Activated naive CD8-positive, alpha-beta T cell treated with anti-CD3 and anti-CD28 coated beads, Interleukin-2, amount 50 U/mL, for 24 hours (primary cell): ENCODE measurements around the gene MSH5.
A peak's percentile ranks its signal among the peaks of the same experiment; 100 is the strongest.

Experiments
- ATAC-seq: fragments of 150-1000 bp; cut with Tn5 transposase; one replicate; pipeline ENCODE4 v1.10.0; 2021
- DNase-seq: peaks from one replicate; pipeline ENCODE4 v3.0.0; 2021
- H3K27ac Mint-ChIP-seq: one replicate; pipeline ENCODE4 v1.8.0; 2021; ENCODE audit warnings: mild to moderate bottlenecking, mixed read lengths
- H3K27me3 Mint-ChIP-seq: one replicate; pipeline ENCODE4 v1.8.0; 2021; ENCODE audit warnings: mixed read lengths
- H3K36me3 Mint-ChIP-seq: one replicate; pipeline ENCODE4 v1.8.0; 2021; ENCODE audit warnings: low read depth, mixed read lengths
- H3K4me1 Mint-ChIP-seq: one replicate; pipeline ENCODE4 v1.8.0; 2021; ENCODE audit warnings: mixed read lengths
- H3K4me3 Mint-ChIP-seq: one replicate; pipeline ENCODE4 v1.8.0; 2021; ENCODE audit warnings: mild to moderate bottlenecking, moderate library complexity, mixed read lengths
- H3K9me3 Mint-ChIP-seq: one replicate; pipeline ENCODE4 v1.8.0; 2021; ENCODE audit warnings: mixed read lengths

The MSH5 gene

DNA sequence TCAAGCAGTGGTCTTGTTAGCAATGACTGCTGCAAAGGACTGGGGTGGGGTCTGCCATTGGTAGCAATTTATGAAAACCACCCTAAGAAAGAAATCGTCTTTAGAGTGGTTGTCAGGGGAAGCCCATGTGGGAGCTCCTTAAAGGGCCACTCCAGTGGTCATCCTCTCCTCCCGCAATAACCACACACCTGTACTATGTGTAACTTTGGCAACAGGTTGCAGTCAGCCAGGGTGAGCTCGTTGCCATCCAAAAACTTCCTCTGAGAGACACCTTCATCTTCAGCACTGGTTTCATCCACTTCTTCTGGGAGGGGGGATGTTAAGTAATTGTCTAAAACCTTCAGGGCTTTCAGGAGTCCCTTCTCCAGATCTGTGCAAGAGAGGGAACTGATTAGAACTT, 7.8 kb upstream of the MSH5 start:
- DNase-seq (no peak), ATAC-seq (no peak)
- H3K27me3 Mint-ChIP-seq, result no peaks in the 10 kb centered on the region
- no peaks in the 10 kb centered on the region for H3K9me3 Mint-ChIP-seq
- peaks cover 48% of the 10 kb centered on the region for H3K36me3 Mint-ChIP-seq
- H3K4me3 Mint-ChIP-seq, result no peak overlapping the region
- H3K4me1 Mint-ChIP-seq, result peaks cover 63% of the 10 kb centered on the region
- no peak overlapping the region for H3K27ac Mint-ChIP-seq

DNA sequence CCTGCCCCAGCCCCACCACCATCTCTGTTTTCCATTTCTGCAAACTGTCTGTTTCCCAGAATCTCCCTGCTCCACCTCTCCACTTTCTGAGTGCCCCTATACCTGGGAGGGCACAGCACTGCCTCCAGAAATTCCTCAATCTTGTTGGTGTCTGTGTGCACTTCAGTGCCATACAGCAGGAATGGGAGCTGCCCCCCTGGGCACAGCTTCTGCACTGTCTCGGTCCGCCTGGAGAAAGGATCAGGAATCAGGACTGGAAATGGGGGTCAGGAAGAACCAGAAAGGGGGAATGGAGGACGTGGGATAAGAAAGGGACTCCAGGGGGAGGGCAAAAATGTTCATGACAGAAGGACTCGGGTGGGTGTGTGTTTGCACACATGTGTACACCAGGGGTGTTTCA, 6.1 kb upstream of the MSH5 start:
- H3K27ac Mint-ChIP-seq, result peak overlapping the region; percentile 83
- H3K36me3 Mint-ChIP-seq, result peaks cover 43% of the 10 kb centered on the region
- DNase-seq (no peak), ATAC-seq (no peak)
- H3K27me3 Mint-ChIP-seq, result no peaks in the 10 kb centered on the region
- no peaks in the 10 kb centered on the region for H3K9me3 Mint-ChIP-seq
- peaks cover 64% of the 10 kb centered on the region for H3K4me1 Mint-ChIP-seq
- peak overlapping the region; percentile 97 for H3K4me3 Mint-ChIP-seq

DNA sequence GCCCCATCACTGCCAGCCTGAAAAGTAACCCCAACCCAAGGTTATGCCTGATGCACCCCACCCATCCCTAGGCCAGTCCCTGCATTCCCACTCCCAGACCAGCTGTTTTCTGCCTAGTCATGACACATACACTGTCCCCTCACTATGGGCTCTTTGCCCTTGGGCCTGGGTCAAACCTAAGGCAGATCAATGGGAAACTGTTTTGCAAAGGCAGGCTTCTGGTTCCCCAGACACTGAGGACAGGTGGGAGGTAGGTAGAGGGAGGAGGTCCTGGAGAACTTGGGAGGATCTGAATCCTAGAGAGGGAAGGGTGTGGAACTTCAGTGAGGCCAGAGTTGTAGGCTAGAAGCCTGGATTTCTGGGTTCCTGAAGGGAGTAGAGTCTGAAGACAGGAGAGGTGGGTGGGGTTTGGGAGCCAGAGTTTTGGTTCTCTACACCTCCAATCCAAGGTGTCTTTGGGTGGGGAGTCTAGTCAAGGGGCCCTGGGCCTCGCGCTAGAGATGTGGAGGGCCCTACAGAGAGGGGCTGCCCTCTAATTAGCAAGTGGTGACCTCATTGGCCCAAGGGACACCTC, 5.5 kb upstream of the MSH5 start:
- peak overlapping the region; percentile 83 for H3K27ac Mint-ChIP-seq
- H3K27me3 Mint-ChIP-seq, result no peaks in the 10 kb centered on the region
- H3K4me3 Mint-ChIP-seq, result peak overlapping the region; percentile 97
- H3K36me3 Mint-ChIP-seq, result peaks cover 43% of the 10 kb centered on the region
- H3K4me1 Mint-ChIP-seq, result peaks cover 64% of the 10 kb centered on the region
- ATAC-seq (no peak), DNase-seq (no peak)
- H3K9me3 Mint-ChIP-seq, result no peaks in the 10 kb centered on the region

DNA sequence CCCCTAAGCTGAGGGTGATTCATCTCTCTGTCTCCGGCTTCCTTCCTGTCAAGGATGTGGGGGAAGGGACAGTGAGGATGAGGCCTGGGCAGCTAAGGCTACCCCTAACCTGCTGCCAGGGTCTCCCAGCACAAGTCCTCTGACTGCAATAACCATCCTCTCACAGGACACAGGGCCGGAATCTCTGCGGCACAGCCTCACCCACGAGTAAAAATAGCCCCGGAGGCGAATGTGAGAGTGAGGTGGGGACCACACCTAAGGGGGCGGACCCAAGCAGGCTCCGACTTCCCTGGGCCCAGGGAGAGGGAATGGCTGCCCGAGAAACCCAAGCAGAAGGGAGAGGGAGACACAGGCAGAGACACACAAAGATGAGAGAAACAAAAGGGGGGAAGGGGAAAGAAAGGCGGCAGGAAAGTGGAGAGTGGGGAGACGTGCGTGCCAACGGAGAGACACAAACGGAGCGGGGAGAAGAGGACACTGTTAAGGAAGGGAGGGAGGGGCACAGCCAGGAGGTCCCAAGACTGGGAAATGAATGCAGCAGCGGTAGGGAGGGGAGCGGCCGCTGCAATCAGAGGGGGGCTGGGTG, 4.9 kb upstream of the MSH5 start:
- H3K27ac Mint-ChIP-seq, result peak overlapping the region; percentile 83
- peak overlapping the region; percentile 97 for H3K4me3 Mint-ChIP-seq
- ATAC-seq (peak; percentile 48), DNase-seq (peak; percentile 65)
- H3K27me3 Mint-ChIP-seq, result peaks cover 3% of the 10 kb centered on the region
- peaks cover 46% of the 10 kb centered on the region for H3K36me3 Mint-ChIP-seq
- peaks cover 66% of the 10 kb centered on the region for H3K4me1 Mint-ChIP-seq
- no peaks in the 10 kb centered on the region for H3K9me3 Mint-ChIP-seq

DNA sequence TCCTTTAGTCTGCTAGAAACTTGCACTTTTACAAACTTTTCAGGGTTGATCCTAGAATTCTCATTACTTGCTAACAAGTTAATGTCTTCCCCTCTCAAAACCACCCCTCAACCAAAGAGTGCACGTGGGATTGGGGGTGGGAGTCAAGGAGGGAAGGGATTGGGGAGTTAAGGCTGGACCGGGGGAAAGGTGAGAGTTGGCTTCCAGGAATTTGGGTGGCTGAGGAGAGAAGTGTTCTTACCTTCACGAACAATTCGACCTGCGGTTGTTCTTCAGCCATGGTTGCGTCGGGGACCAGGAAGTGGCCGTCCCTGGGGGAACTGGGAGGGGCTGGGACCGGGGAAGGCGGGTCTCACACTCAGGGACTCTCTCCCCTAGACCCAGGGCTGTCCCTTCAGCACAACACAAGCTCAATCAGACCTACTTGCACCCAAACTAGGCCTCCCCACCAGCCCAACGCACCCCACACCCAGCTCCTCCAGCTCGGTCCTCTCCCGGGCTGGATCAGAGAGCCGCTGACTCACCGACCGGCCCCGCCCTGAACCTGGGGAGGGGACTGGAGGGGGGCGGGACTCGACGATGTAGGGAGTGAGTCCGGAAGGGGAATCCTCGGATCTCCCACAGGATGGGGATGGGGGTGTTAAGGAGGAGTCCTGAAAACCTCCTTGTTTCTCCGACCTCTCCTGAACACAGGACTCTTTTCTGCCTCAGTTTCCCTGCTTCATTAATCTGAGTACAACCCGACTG, 3.6 kb upstream of the MSH5 start, which contains the start of gene CLIC1:
CLIC1 (minus strand) TSS at position 510 of the 747 bp plus-strand sequence; CDS start at position 280, 230 bp downstream.
- Mint-ChIP-seq H3K27me3 (peaks cover 3% of the 10 kb centered on the region), H3K27ac (peak within 1 kb of the TSS; percentile 83), H3K4me1 (peaks cover 63% of the 10 kb centered on the region), H3K36me3 (peaks cover 48% of the 10 kb centered on the region), H3K4me3 (peak within 1 kb of the TSS; percentile 97), H3K9me3 (no peaks in the 10 kb centered on the region)
- DNase-seq (peak; percentile 87), ATAC-seq (peak; percentile 42)

DNA sequence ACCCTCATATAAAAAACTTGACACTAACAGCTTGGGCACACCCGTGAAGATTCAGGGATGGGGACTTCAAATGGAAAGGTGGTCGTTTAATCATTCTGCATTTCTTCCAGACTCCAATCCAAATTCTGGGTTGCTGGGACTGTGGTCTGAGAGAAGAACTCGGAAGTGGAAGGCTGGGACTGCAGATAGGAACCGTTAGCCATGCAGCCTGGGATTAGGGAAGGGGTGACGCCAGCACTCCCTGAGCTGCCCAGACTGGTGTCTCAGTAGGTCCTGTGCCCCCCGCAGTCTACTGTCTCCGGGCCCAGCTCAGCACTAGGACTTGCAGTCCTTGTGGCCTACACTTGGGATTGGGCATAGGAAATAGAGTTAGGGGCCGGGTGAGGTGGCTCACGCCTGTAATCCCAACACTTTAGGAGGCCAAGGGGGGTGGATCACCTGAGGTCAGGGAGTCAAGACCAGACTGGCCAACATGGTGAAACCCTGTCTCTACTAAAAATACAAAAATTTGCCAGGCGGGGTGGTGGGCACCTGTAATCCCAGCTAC, 3.0 kb upstream of the MSH5 start:
- no peaks in the 10 kb centered on the region for H3K9me3 Mint-ChIP-seq
- peaks cover 3% of the 10 kb centered on the region for H3K27me3 Mint-ChIP-seq
- H3K36me3 Mint-ChIP-seq, result peaks cover 48% of the 10 kb centered on the region
- H3K4me3 Mint-ChIP-seq, result peak overlapping the region; percentile 97
- peak; percentile 16 for DNase-seq
- H3K27ac Mint-ChIP-seq, result peak overlapping the region; percentile 83
- peaks cover 70% of the 10 kb centered on the region for H3K4me1 Mint-ChIP-seq
- no peak for ATAC-seq

DNA sequence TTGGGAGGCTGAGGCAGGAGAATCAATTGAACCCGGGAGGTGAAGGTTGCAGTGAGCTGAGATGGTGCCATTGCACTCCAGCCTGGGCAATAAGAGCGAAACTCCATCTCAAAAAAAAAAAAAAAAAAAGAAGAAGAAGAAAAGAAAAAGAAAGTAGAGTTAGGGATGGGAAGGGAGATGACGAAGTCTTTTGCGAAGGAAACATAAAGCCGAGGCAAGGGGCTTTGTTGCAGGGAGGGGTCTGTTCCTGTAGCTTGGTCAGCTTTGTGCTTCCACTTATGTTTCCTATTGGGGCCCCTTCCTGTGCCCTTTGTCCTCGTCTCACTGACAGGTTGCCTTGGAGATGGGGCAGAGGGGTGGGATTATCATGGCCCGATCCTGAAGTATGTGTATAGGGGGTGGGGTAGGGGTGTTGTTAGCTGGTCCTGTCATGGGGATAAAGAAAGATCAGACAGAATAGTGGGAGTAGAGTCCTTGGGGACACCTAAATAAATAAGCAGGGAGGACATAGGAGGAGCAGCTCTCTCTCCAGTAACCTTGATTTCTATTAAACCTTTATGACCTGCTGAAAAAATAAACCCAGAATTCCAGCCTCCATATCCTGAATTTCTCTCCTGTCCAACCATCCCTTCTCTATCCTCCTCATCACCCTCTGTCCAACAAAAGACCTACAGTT, 2.4 kb upstream of the MSH5 start:
- DNase-seq, result peak; percentile 23
- H3K27ac Mint-ChIP-seq, result peak overlapping the region; percentile 83
- H3K9me3 Mint-ChIP-seq, result no peaks in the 10 kb centered on the region
- peak overlapping the region; percentile 97 for H3K4me3 Mint-ChIP-seq
- ATAC-seq, result no peak
- peaks cover 68% of the 10 kb centered on the region for H3K4me1 Mint-ChIP-seq
- peaks cover 45% of the 10 kb centered on the region for H3K36me3 Mint-ChIP-seq
- H3K27me3 Mint-ChIP-seq, result peaks cover 3% of the 10 kb centered on the region

DNA sequence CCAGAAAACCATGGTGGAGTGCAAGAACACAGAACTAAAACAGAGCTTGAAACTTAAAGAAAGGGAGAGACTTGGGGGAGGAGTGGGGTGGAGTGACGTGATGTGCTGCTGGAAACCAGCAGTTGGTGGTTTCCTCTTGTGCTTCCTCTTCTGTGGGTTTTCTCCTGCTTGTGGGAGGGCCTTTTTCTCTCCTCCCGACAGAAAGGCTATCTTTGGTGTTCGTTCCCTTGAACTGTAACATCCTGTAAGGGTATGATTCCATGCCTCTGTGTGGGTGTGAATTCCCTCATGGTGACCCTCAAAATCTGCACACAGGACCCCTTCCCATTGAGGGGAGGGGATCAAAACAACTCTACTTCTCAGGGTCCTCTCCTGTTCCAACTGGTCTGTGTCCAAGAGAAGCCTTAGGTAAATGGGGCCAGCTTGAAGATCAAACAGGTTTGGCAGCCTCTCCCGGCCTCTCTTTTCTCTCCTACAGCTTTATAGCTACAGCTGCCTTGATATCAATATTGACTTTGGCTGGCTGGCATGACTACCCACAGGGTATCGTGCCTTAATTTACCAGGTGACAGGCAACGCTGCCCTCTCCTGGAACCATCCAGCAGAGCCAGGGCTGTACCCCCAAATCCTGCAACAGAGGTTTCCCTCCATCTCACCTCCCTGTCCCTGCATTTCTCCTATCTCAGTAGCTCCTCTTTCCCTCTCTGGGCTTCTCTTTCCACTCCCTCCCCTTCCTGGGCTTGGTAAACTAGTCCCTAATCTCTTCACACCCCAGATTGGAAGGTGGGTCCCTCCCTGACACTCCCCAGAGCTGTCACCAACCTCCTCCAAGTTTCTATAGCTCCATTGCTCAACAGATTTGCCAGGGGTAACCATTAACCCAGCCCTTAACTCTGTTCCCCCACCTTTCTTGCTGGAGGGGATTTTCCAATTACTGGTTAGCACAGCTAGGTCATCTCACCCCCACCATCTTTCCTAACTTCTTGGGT, 1.5 kb upstream of the MSH5 start:
- Mint-ChIP-seq H3K4me1 (peaks cover 65% of the 10 kb centered on the region), H3K4me3 (peak overlapping the region; percentile 97), H3K36me3 (peaks cover 49% of the 10 kb centered on the region), H3K27me3 (peaks cover 3% of the 10 kb centered on the region), H3K9me3 (no peaks in the 10 kb centered on the region), H3K27ac (peak overlapping the region; percentile 83)
- peak; percentile 68 for DNase-seq
- no peak for ATAC-seq

DNA sequence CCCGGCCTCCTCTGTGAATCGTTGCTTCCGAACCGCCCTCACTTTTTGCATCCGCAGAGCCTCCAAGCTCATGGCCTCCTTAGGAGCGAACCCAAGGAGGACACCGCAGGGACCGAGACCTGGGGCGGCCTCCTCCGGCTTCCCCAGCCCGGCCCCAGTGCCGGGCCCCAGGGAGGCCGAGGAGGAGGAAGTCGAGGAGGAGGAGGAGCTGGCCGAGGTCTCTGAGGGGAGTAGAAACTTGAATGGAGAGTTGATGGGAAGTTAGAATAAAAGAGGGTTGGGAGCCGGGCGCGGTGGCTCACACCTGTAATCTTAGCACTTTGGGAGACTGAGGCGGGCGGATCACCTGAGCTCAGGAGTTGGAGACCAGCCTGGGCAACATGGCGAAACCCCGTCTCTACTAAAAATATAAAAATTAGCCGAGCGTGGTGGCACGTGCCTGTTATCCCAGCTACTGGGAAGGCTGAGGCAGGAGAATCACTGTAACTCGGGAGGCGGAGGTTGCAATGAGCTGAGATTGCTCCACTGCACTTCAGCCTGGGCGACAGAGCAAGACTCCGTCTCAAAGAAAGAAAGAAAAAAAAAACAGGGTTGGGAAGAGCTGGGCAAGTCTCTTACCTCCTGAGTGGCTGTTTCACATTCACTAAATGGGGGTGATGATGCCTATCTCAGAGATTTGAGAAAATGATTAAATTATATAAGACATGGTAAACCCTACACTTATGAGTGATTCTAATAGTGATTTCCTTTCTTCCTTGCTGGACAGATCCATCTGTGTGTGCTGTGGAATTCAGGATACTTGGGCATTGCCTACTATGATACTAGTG, 805 bp downstream of the MSH5 start:
- DNase-seq, result no peak
- H3K27me3 Mint-ChIP-seq, result peaks cover 3% of the 10 kb centered on the region
- H3K4me1 Mint-ChIP-seq, result peaks cover 52% of the 10 kb centered on the region
- H3K27ac Mint-ChIP-seq, result peak overlapping the region; percentile 83
- peak overlapping the region; percentile 97 for H3K4me3 Mint-ChIP-seq
- H3K36me3 Mint-ChIP-seq, result peaks cover 44% of the 10 kb centered on the region
- ATAC-seq, result no peak
- H3K9me3 Mint-ChIP-seq, result no peaks in the 10 kb centered on the region

DNA sequence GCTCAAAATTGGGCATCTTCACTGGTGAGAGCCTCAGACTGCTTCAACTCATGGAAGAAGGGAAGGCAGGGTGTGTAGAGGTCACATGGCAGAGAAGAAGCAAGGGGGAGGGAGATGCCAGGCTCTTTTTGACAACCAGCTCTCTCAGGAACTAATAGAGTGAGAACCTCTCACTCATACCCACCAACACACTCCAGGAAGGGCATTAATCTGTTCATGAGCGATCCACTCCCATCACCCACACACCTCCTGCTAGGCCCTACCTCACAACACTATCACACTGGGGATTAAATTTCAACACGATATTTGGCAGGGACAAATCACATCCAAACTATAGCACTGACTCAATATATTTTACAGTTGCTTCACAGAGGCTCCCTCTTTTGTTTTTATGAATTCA, 2.0 kb downstream of the MSH5 start:
- ATAC-seq (no peak), DNase-seq (no peak)
- Mint-ChIP-seq H3K9me3 (no peaks in the 10 kb centered on the region), H3K27me3 (peaks cover 3% of the 10 kb centered on the region), H3K4me3 (peak overlapping the region; percentile 97), H3K4me1 (peaks cover 48% of the 10 kb centered on the region), H3K27ac (peak overlapping the region; percentile 83), H3K36me3 (peaks cover 48% of the 10 kb centered on the region)

DNA sequence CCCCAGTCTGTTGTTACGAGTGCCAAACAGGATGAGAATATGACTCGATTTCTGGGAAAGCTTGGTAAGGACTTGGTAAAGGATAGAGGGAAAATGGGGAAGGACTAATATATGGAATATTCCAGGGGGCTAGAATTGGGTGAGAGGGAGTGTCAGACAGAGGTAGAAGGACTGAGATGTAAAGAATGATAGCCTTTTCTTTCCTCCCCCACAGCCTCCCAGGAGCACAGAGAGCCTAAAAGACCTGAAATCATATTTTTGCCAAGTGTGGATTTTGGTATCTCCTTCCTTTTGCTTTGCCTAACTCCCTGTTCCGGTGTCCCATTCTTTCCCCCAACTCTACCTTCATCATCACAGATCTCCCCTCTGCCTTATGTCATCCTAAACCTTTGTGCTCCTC, 3.1 kb downstream of the MSH5 start:
- Mint-ChIP-seq H3K27ac (no peak overlapping the region), H3K9me3 (no peaks in the 10 kb centered on the region), H3K27me3 (peaks cover 3% of the 10 kb centered on the region), H3K4me3 (no peak overlapping the region), H3K36me3 (peaks cover 56% of the 10 kb centered on the region), H3K4me1 (peaks cover 37% of the 10 kb centered on the region)
- DNase-seq (no peak), ATAC-seq (no peak)

DNA sequence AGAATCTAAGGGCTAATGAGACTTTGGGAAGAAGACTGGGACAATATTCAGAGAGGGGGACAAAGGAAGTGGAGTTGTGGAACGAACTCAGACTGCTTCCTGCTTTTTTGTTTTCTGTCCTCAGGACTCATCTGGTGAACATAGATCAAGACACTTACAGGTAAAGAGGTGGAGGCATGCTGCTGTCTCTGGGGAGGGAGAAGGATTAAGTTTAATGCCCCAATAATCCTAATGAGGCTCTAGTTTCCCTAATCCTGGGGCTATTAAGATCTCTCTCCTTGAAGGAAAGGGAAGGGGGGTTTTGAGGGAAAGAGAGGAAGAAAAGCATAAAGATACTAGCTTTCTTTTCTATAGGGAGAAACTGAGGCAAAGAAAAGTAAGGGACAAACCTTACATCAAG, 4.6 kb downstream of the MSH5 start:
- DNase-seq (no peak), ATAC-seq (no peak)
- Mint-ChIP-seq H3K9me3 (no peaks in the 10 kb centered on the region), H3K27me3 (peaks cover 3% of the 10 kb centered on the region), H3K4me1 (peaks cover 23% of the 10 kb centered on the region), H3K36me3 (peaks cover 62% of the 10 kb centered on the region), H3K4me3 (no peak overlapping the region), H3K27ac (no peak overlapping the region)
